ENCODE data around the gene RNF217. TPM values are rescaled to one million over a fixed set of nuclear protein-coding genes. Genes with fewer than 3 reads are reported as not detected.

RNF217 gene
- total RNA-seq, 1 donor from 2014 or later = 42.2 TPM

DNA sequence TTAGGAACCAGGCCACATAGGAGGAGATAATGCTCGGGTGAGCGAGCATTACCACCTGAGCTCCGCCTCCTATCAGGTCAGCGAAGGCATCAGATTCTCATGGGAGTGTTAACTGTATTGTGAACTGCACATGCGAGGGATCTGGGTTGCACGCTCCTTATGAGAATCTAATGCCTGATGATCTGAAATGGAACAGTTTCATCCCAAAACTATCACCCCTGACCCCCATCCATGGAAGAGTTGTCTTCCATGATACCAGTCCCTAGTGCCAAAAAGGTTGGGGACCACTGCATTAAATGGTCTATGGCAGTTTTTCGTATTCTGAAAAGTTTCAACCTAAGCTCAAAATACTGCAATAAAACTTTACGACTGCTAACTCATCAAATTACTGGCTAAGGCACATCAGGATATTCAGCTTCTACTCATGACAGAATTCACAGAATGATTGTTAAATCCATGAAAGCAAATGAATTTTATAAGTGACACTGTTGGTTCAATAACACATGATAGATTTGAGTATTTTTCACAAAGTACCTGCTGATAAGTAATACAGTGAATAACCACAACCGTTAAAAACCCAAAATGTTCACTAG is 25.9 kb downstream of the RNF217 start:
- no peak for DNase-seq

DNA sequence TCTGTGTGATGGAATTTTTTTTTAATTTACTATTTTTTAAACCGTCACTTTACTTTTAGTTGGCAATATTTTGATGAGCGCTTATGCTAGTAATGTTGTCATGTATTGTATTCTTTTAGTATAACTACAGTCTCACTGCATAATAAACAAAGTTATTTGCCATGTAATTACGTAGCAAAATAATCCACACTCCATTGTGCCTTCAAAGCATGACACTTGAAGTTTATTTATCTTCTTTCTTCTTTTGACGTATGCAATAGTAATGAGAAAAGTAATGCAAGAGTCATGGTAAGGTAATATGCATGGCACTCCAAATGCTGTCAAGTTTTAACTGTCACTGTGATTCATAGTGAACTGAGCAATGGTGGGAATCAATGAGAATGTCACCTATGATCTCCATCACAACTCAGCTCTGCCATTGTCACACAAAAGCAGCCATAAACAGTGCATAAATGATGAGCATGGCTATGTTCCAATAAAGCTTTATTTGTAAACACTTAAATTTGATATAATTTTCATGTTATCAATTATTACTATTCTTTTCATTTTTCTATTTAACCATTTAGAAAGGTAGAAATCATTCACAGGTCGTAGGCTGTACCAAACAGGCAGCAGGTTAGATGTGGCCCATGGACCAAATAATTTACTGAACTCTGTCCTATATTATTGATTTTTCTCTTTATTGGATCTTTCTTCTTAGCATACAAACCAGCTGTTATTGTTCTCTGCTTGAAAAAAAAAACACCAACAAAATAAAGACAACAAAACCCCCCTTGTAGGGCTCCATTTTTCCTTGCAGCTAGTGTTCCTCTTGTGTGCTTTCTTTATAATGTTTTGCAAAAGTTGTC is 27.1 kb downstream of the RNF217 start:
- DNase-seq = no peak

DNA sequence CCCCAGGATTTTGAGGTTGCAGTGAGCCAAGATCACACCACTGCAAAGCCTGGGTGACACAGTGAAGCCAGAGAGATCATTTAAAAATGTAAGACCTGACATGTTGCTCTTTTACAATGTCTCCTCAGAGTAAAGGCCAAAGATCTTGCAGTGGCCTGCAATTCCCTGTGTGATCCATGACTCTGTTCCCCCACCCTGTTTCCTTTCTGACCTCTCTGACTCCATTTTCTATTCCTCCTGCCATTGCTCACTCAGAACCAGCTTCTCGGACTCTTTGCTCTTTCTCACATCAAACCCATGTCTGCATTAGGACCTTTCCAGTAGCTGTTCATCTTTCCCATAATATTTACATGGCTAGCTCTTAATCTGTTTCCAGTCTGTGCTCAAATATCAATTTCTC is 28.8 kb downstream of the RNF217 start:
- DNase-seq = no peak

DNA sequence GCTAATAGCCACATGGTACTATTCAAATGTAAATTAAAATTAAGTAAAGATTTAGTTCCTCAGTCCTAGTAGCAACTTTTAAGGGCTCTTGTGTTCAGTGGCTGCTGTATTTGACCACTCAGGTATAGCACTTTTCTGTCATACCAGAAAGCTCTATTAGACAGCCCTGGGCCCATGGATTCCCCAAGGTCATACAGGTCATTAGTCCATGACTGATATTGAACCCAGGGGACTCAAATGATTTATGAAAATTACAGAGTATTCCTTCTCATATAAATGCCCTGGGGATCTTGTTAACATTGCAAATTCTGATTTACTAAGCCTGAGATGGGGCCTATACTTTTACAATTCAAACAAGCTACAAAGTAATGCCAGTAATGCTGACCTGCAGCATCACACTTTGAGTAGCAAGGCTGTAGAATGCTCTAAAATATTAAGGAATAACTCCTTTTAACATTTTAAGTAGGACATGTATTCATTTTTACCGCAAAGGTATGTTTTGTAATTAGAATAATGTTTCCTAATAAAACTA is 29.6 kb downstream of the RNF217 start:
- DNase-seq = no peak

DNA sequence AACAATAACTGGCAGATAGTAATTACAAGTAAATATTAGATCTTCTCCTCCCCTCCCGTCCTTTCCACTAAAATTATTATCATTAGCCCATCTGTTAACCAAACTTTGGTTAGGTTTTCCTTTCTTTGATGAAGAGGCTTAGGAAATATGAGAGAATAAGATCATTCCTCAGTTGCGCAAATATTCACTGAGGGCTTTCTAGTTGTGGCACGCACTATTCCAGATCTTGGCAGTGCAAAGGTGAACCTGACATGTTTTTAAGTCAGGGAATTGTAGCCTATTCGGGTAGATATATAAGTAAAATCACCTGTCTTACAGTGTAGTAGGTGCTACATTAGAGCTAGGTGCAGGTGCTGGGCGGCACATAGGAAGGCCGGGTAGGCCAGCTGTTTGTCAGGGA is 31.1 kb downstream of the RNF217 start:
- DNase-seq = no peak

DNA sequence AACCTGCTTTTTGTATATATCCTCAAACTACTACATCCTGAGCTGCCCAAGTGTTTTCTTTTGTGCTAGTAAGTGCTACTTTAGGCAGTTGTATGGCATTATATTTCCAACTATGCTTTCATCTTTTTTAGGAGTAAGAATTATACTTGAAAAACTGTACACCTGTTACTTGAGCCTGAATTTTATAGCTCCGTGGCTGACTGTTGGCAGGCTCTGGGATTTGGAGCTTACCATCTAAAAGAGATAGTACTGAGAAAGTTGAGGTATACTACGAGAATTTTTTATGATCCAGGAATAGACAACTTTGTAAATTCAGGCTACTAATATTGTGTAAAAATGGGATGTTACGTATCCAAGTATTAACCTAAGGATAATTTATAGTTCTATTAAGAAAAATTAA is 32.4 kb downstream of the RNF217 start:
- DNase-seq = peak; percentile 34

DNA sequence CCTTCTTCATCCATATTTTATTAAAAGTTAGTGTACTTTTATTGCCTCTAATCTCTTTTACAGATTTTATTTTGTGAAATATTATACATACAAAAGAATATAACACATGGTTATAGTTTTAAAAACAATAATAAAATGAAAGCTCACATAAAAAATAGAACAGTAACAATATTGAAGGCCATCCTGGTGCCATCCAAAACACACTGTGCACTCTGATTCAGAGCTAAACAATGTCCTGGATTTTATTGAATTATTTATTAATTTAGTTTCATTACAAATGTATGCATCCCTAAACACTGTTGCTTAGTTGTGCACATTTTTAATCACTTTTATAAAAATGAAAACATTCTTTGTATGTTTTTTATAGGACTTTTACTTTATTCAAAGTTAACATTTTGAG is 32.9 kb downstream of the RNF217 start:
- no peak for DNase-seq

GRCh38 chr6:124995645-124996325 is 33.5 kb downstream of the RNF217 start:
- DNase-seq = no peak

- no peak for DNase-seq
Observed at GRCh38 chr6:124996411-124996810, 34.2 kb downstream of the RNF217 start.

- no peak for DNase-seq
Observed at GRCh38 chr6:124997196-124997875, 35.1 kb downstream of the RNF217 start.

GRCh38 chr6:124999105-124999764 is 37.0 kb downstream of the RNF217 start:
- peak; percentile 55 for DNase-seq

GRCh38 chr6:125001684-125002405 is 39.6 kb downstream of the RNF217 start:
- peak; percentile 78 for DNase-seq

DNA sequence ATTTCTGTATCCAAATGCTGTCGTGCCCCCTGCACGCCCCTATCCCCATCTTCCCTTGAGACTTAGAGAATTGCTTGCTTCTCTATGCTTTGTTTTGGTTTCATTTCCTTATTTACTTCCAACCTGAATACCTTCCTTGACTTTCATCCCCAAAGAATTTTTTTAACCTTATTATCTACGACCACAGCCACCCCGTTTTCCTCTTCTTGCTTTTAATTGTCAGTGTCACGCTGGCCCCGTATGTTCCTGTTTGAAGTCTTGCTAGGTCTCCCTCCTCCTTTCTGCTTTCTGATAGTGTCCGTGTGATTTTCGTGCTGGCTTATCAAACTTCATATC is 40.1 kb downstream of the RNF217 start:
- no peak for DNase-seq

GRCh38 chr6:125003070-125003469 is 40.8 kb downstream of the RNF217 start:
- DNase-seq = no peak

- DNase-seq = no peak
Observed at GRCh38 chr6:125004198-125004597, 42.0 kb downstream of the RNF217 start.

- DNase-seq = no peak
Observed at GRCh38 chr6:125004797-125005595, 42.8 kb downstream of the RNF217 start.

- no peak for DNase-seq
Observed at GRCh38 chr6:125008261-125008703, 46.0 kb downstream of the RNF217 start.

DNA sequence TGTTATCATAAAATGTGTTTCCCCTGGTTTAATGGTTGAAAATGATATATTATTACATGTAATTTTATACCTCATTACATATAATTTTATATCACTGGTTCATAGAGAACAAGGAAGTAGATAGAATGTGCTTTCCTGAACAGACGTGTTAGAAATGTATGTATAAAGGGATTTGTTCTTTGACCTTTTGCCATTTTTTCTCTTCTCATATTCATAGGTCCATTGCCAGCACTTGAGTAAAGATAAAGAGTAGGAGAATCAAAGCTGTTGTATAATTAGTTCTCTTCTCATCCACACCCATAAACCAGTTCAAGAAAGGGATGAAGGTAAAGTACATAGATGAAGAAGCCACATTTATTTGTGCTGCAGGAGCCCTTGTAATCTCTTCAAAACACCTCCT is 46.7 kb downstream of the RNF217 start:
- no peak for DNase-seq

DNA sequence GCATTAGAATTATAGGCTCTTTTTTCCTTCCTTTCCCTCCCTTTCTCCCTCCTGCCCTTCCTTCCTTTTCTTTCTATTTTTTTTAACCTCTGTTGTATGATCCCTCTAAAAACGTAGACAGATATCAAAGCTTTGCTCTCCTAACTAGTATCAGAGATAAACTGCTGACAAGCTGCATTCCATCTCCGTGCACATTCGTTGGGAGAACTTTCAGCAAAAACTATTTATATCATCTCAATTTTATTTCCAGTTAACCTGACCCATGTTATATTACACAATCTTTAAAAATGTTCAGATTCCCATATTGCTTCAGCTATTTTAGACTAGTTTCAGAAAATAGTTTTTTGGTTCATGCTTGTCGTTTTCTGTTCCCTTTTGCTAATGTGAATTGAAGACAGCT is 47.3 kb downstream of the RNF217 start:
- DNase-seq = no peak

DNA sequence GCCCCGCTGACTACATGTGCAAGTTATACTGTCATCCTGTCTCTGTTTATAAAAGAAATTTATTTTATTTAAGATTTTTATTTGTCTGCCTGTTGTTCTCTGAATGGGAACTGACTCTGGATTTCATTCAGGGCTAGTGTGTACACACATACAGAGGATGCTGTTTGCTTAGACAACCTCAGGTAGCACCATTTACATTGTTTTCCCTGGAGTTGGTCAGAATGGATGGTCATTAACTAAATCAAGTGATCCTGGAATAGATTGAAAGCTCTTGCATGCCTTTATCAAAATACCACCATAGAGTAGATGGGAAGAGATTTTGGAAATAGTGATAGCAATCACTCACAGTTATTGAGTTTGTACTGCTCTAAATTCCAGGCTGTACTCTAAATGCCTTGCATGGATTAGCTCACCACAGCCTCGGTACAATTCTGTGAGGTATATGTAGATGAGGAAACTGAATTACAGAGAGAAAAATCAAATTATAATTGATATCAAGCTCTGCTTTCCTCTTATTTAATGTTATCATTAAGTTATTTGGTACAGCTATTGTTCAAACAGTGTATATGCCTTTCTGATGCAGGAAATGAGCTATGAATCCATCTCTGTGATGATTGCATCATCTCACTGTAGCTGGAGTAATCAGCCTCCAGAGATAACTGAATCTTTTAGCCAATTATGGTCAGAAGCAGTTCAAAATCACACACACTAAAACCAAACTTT is 51.9 kb downstream of the RNF217 start:
- DNase-seq = no peak

All from tongue (tissue), 2 donors.